Measurements from ENCODE around the gene SDF2L1.
"Not testable (repeated sequence)": the region's sequence is repeated elsewhere in the genome, so short reads cannot be mapped to it uniquely, and the experiment has no call there.

SDF2L1 gene

GRCh38 chr22:21635771-21636510 is 6.2 kb upstream of the SDF2L1 start:
- TF ChIP-seq ZFX (IDR thresholded peaks at IDR 0.05) (no peak), CTCF (conservative IDR thresholded peaks at IDR 0.05) (no peak)
- no peak overlapping the region for H3K27ac ChIP-seq

GRCh38 chr22:21636629-21637218 is 5.4 kb upstream of the SDF2L1 start:
- TF ChIP-seq CTCF (conservative IDR thresholded peaks at IDR 0.05) = no peak
- no peak for TF ChIP-seq ZFX (IDR thresholded peaks at IDR 0.05)

GRCh38 chr22:21637450-21637849 is 4.7 kb upstream of the SDF2L1 start:
- H3K27ac ChIP-seq = not testable (repeated sequence)

More at GRCh38 chr22:21636629-21637218, 5.4 kb upstream of the SDF2L1 start:
- no peak overlapping the region for H3K27ac ChIP-seq

- H3K27ac ChIP-seq = no peak overlapping the region
- TF ChIP-seq ZFX (IDR thresholded peaks at IDR 0.05) (no peak), CTCF (conservative IDR thresholded peaks at IDR 0.05) (no peak)
Measured at GRCh38 chr22:21639359-21639758, 2.7 kb upstream of the SDF2L1 start.

- no peak for TF ChIP-seq CTCF (conservative IDR thresholded peaks at IDR 0.05)
- no peak for TF ChIP-seq ZFX (IDR thresholded peaks at IDR 0.05)
- H3K27ac ChIP-seq = peak overlapping the region; percentile 87; the same call in 1 of the 2 replicates
Measured at GRCh38 chr22:21640810-21641209, 1.3 kb upstream of the SDF2L1 start.

- TF ChIP-seq CTCF (conservative IDR thresholded peaks at IDR 0.05) (peak; percentile 82), ZFX (IDR thresholded peaks at IDR 0.05) (no peak)
- peak overlapping the region; percentile 87 for H3K27ac ChIP-seq
Measured at GRCh38 chr22:21641417-21641788, 699 bp upstream of the SDF2L1 start.

GRCh38 chr22:21642584-21643448 is 714 bp downstream of the SDF2L1 start:
- peak overlapping the region; percentile 87 for H3K27ac ChIP-seq
- TF ChIP-seq CTCF (conservative IDR thresholded peaks at IDR 0.05) (peak; percentile 80), ZFX (IDR thresholded peaks at IDR 0.05) (0 out of 2 replicates have a peak, but pooled peaks have one; percentile 12)
